MM.1S (cell line): ENCODE results near the gene RNF14.

Experiments
- DNase-seq: peaks from one replicate; pipeline ENCODE4 v3.0.0-alpha.2; 2015
- H2AFZ ChIP-seq: fragments of 300-600 bp; sonication (generic); 2 replicates; pipeline ENCODE4 v1.6.0; 2016; ENCODE audit warnings: antibody characterized with exemption, low read length
- H3F3A ChIP-seq: fragments of 300-600 bp; sonication (generic); 2 replicates; pipeline ENCODE4 v1.6.1; 2016; ENCODE audit warnings: mild to moderate bottlenecking, antibody characterized with exemption, low read length, moderate library complexity, mixed read lengths; ENCODE audit not compliant: insufficient read depth
- H3K27ac ChIP-seq: fragments of 300-600 bp; sonication (generic); 2 replicates; pipeline ENCODE4 v1.5.1; 2016; ENCODE audit warnings: mild to moderate bottlenecking, low read length
- H3K27me3 ChIP-seq: fragments of 300-600 bp; sonication (generic); replicated peaks from 2 replicates; pipeline ENCODE4 v1.6.0; 2016; ENCODE audit warnings: low read length; ENCODE audit not compliant: insufficient read depth
- H3K36me3 ChIP-seq: fragments of 300-600 bp; sonication (generic); replicated peaks from 2 replicates; pipeline ENCODE4 v1.6.1; 2016; ENCODE audit warnings: mild to moderate bottlenecking, low read length, mixed read lengths; ENCODE audit not compliant: insufficient read depth
- H3K4me1 ChIP-seq: fragments of 300-600 bp; sonication (generic); 2 replicates; pipeline ENCODE4 v1.6.1; 2016; ENCODE audit warnings: low read length, mixed read lengths
- H3K4me2 ChIP-seq: fragments of 300-600 bp; sonication (generic); 2 replicates; pipeline ENCODE4 v1.6.0; 2016; ENCODE audit warnings: low read depth, low read length
- H3K4me3 ChIP-seq: fragments of 300-600 bp; sonication (generic); 2 replicates; pipeline ENCODE4 v1.5.1; 2016; ENCODE audit warnings: low read length, mixed read lengths
- H3K79me2 ChIP-seq: fragments of 300-600 bp; sonication (generic); 2 replicates; pipeline ENCODE4 v1.6.1; 2016; ENCODE audit warnings: mixed run types, low read length, mixed read lengths
- H3K9ac ChIP-seq: fragments of 300-600 bp; sonication (generic); 2 replicates; pipeline ENCODE4 v1.6.1; 2016; ENCODE audit warnings: low read length, mixed read lengths
- H3K9me2 ChIP-seq: fragments of 300-600 bp; sonication (generic); replicated peaks from 2 replicates; pipeline ENCODE4 v1.6.1; 2016; ENCODE audit warnings: mild to moderate bottlenecking, low read length, mixed read lengths; ENCODE audit not compliant: insufficient read depth
- H3K9me3 ChIP-seq: fragments of 300-600 bp; sonication (generic); replicated peaks from 2 replicates; pipeline ENCODE4 v1.6.1; 2016; ENCODE audit warnings: mild to moderate bottlenecking, low read length, mixed read lengths; ENCODE audit not compliant: insufficient read depth
- H4K20me1 ChIP-seq: fragments of 300-600 bp; sonication (generic); 2 replicates; pipeline ENCODE4 v1.6.1; 2016; ENCODE audit warnings: mild to moderate bottlenecking, low read length, moderate library complexity, mixed read lengths; ENCODE audit not compliant: insufficient read depth
- CTCF ChIP-seq: fragments of 300-600 bp; sonication (generic); IDR thresholded peaks from 2 replicates; pipeline ENCODE4 v1.5.1; 2016; ENCODE audit warnings: antibody characterized with exemption, low read length, mixed read lengths
- EZH2 ChIP-seq: fragments of 300-600 bp; sonication (generic); optimal IDR thresholded peaks from 2 replicates; pipeline ENCODE3; 2017; ENCODE audit warnings: low read depth, mild to moderate bottlenecking, antibody characterized with exemption, low read length, mixed read lengths
- EZH2phosphoT487 ChIP-seq: fragments of 300-600 bp; sonication (generic); IDR thresholded peaks from 2 replicates; pipeline ENCODE4 v1.6.1; 2018; ENCODE audit warnings: antibody characterized with exemption, low read length

RNF14 gene

GRCh38 chr5:141944076-141944475 is 24.8 kb upstream of the RNF14 start:
- Histone ChIP-seq H2AFZ (no peak overlapping the region), H3K9ac (no peak overlapping the region), H3K27me3 (no peaks in the 10 kb centered on the region), H3K9me2 (no peaks in the 10 kb centered on the region), H3K79me2 (no peaks in the 10 kb centered on the region), H3K4me1 (peaks cover 35% of the 10 kb centered on the region), H3K36me3 (no peaks in the 10 kb centered on the region), H3K9me3 (no peaks in the 10 kb centered on the region), H3K27ac (no peak overlapping the region), H3K4me2 (no peak overlapping the region), H4K20me1 (no peaks in the 10 kb centered on the region), H3K4me3 (no peak overlapping the region), H3F3A (peaks cover 25% of the 10 kb centered on the region)
- TF ChIP-seq CTCF (no peak), EZH2phosphoT487 (no peak)
- DNase-seq = no peak

- Histone ChIP-seq H3K36me3 (no peaks in the 10 kb centered on the region), H4K20me1 (no peaks in the 10 kb centered on the region), H2AFZ (no peak overlapping the region), H3K4me3 (no peak overlapping the region), H3K9me3 (no peaks in the 10 kb centered on the region), H3F3A (peaks cover 13% of the 10 kb centered on the region), H3K9ac (no peak overlapping the region), H3K27ac (no peak overlapping the region), H3K79me2 (no peaks in the 10 kb centered on the region), H3K27me3 (no peaks in the 10 kb centered on the region), H3K4me1 (peaks cover 20% of the 10 kb centered on the region), H3K4me2 (no peak overlapping the region), H3K9me2 (no peaks in the 10 kb centered on the region)
- no peak for DNase-seq
- TF ChIP-seq CTCF (no peak), EZH2 (no peak), EZH2phosphoT487 (no peak)
Observed at GRCh38 chr5:141945511-141946051, 23.3 kb upstream of the RNF14 start.

- peaks cover 3% of the 10 kb centered on the region for H3K4me1 ChIP-seq
- no peak for TF ChIP-seq EZH2phosphoT487
- TF ChIP-seq CTCF = no peak
- no peak for TF ChIP-seq EZH2
- H3K4me2 ChIP-seq = no peak overlapping the region
Observed at GRCh38 chr5:141947316-141947715, 21.6 kb upstream of the RNF14 start.

More at GRCh38 chr5:141947316-141947715, 21.6 kb upstream of the RNF14 start:
- H3K79me2 ChIP-seq = no peaks in the 10 kb centered on the region
- no peak overlapping the region for H3K27ac ChIP-seq
- no peak overlapping the region for H3K9ac ChIP-seq
- no peaks in the 10 kb centered on the region for H3K9me3 ChIP-seq
- no peak overlapping the region for H2AFZ ChIP-seq
- no peaks in the 10 kb centered on the region for H4K20me1 ChIP-seq
- H3F3A ChIP-seq = no peaks in the 10 kb centered on the region
- no peak overlapping the region for H3K4me3 ChIP-seq
- no peaks in the 10 kb centered on the region for H3K9me2 ChIP-seq
- H3K27me3 ChIP-seq = no peaks in the 10 kb centered on the region
- H3K36me3 ChIP-seq = no peaks in the 10 kb centered on the region
- no peak for DNase-seq
